ENCODE data around the gene SMCO4. TPM values are rescaled to one million over a fixed set of nuclear protein-coding genes. Genes with fewer than 3 reads are reported as not detected.

SMCO4 gene
- total RNA-seq, 1 experiment from 2014 or later: 23.0 TPM

DNA sequence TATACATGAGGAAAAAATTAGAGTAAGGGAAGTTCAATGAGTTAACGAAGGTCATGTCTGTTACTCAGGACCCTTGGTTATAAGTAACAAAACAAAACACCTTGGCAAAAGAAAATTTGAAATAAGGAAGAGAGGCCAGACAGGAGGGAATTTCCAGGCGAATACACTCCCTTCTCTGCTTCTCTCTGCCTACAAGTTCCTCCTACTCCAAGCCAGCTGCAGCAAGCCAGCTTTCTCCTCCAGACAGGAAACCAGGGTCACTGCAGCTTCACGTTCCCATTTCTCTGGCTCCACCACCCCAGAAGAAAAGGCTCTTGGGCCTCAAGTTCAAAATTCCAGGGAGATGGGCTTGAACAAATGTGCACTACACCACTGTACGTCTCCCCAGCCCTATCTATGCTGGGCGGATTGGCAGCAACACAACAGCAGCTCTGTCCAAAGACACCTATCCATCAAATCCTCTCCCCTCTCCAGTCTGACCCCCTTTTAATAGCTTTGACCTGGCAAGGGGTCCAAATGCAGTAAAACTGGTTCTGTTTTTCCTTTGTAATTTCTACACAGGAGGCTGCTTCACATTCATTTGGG is 27.7 kb downstream of the SMCO4 start:
- intact Hi-C loops (cut with micrococcal nuclease; ENCODE audit: unreplicated experiment): no loop called here
- no peaks in the 10 kb centered on the region for H3F3A ChIP-seq (ENCODE audit: insufficient read depth, low read depth)
- H3K4me1 ChIP-seq (replicated peaks; ENCODE audit: insufficient read depth): no peaks in the 10 kb centered on the region
- H3K4me2 ChIP-seq: no peak overlapping the region
- TF ChIP-seq CTCF (conservative IDR thresholded peaks at IDR 0.05) (no peak), EZH2 (IDR thresholded peaks at IDR 0.05; ENCODE audit: low read depth) (no peak)
- no TSS peak for BruUV-seq (replicated peaks)
- H4K20me1 ChIP-seq (ENCODE audit: insufficient read depth): no peaks in the 10 kb centered on the region
- H3K27me3 ChIP-seq (ENCODE audit: insufficient read depth, low read depth): no peaks in the 10 kb centered on the region
- no peak for DNase-seq
- no peak overlapping the region for H3K4me3 ChIP-seq
- POLR2A ChIA-PET (ENCODE audit: unreplicated experiment): no interaction called here
- CTCF ChIA-PET: no interaction called here
- no peaks in the 10 kb centered on the region for H3K9me2 ChIP-seq (ENCODE audit: insufficient read depth)
- no peak overlapping the region for H2AFZ ChIP-seq
- no peaks in the 10 kb centered on the region for H3K36me3 ChIP-seq (ENCODE audit: low read depth)
- no peaks in the 10 kb centered on the region for H3K9me3 ChIP-seq (ENCODE audit: insufficient read depth, low read depth)
- H3K27ac ChIP-seq: no peak overlapping the region
- H3K79me2 ChIP-seq (ENCODE audit: low read depth): no peaks in the 10 kb centered on the region

GRCh38 chr11:93514712-93515111 is 28.5 kb downstream of the SMCO4 start:
- Histone ChIP-seq H3K36me3 (ENCODE audit: low read depth) (no peaks in the 10 kb centered on the region), H3K27ac (no peak overlapping the region), H3F3A (ENCODE audit: insufficient read depth, low read depth) (no peaks in the 10 kb centered on the region), H3K27me3 (ENCODE audit: insufficient read depth, low read depth) (no peaks in the 10 kb centered on the region), H3K4me2 (no peak overlapping the region), H3K4me3 (no peak overlapping the region), H4K20me1 (ENCODE audit: insufficient read depth) (no peaks in the 10 kb centered on the region), H3K9me2 (ENCODE audit: insufficient read depth) (no peaks in the 10 kb centered on the region), H3K4me1 (replicated peaks; ENCODE audit: insufficient read depth) (no peaks in the 10 kb centered on the region), H3K9me3 (ENCODE audit: insufficient read depth, low read depth) (no peaks in the 10 kb centered on the region), H3K79me2 (ENCODE audit: low read depth) (no peaks in the 10 kb centered on the region), H2AFZ (no peak overlapping the region)
- TF ChIP-seq CTCF (conservative IDR thresholded peaks at IDR 0.05) (no peak), EZH2 (IDR thresholded peaks at IDR 0.05; ENCODE audit: low read depth) (no peak)
- intact Hi-C loops (cut with micrococcal nuclease; ENCODE audit: unreplicated experiment): no loop called here
- no TSS peak for BruUV-seq (replicated peaks)
- ChIA-PET POLR2A (ENCODE audit: unreplicated experiment) (no interaction called here), CTCF (no interaction called here)
- DNase-seq: no peak

DNA sequence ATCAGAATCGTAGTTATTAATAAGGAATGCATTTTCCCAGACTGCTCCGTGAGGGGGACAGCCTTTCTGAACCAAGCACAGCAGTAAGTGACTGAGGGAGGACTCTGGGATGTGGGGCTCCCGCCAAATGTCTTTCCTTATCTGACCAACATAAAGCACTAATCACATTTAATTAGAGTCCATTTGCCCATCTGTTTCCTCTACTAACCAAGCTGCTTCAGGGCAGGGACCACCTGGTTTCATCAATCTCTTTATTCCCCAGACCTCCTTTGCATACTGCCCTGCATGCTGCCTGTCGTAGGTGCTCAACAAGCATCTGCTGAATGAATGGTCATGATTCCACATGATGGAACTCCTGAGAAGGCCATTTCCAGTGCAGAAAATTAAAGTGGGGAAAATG is 29.4 kb downstream of the SMCO4 start:
- CTCF ChIA-PET: no interaction called here
- Histone ChIP-seq H3K4me3 (no peak overlapping the region), H4K20me1 (ENCODE audit: insufficient read depth) (no peaks in the 10 kb centered on the region), H3K4me1 (replicated peaks; ENCODE audit: insufficient read depth) (no peaks in the 10 kb centered on the region), H3K27me3 (ENCODE audit: insufficient read depth, low read depth) (no peaks in the 10 kb centered on the region), H3K9me3 (ENCODE audit: insufficient read depth, low read depth) (no peaks in the 10 kb centered on the region), H3K9me2 (ENCODE audit: insufficient read depth) (no peaks in the 10 kb centered on the region), H2AFZ (no peak overlapping the region), H3K27ac (no peak overlapping the region), H3F3A (ENCODE audit: insufficient read depth, low read depth) (no peaks in the 10 kb centered on the region), H3K4me2 (no peak overlapping the region), H3K36me3 (ENCODE audit: low read depth) (no peaks in the 10 kb centered on the region), H3K79me2 (ENCODE audit: low read depth) (no peaks in the 10 kb centered on the region)
- POLR2A ChIA-PET (ENCODE audit: unreplicated experiment): interaction anchor here (0.6 kb wide), 1 partner anchor 312 kb away, joined by 4 read pairs; no protein-coding TSS in a partner anchor
- no TSS peak for BruUV-seq (replicated peaks)
- TF ChIP-seq CTCF (conservative IDR thresholded peaks at IDR 0.05): no peak
- DNase-seq: no peak
- intact Hi-C loops (cut with micrococcal nuclease; ENCODE audit: unreplicated experiment): no loop called here
